ELF-1 (cell line): Measurements from ENCODE around the gene GFAP.

Experiments used
- DNase-seq: peaks from one replicate; pipeline ENCODE4 v3.0.0-alpha.2; 2016; ENCODE audit warnings: low read depth, low spot score

GFAP gene

GRCh38 chr17:44914698-44915271 is 515 bp downstream of the GFAP start:
- DNase-seq, result no peak

GRCh38 chr17:44914148-44914547 is 1.2 kb downstream of the GFAP start:
- no peak for DNase-seq

- DNase-seq, result no peak
Measured at GRCh38 chr17:44913676-44914075, 1.6 kb downstream of the GFAP start.

DNA sequence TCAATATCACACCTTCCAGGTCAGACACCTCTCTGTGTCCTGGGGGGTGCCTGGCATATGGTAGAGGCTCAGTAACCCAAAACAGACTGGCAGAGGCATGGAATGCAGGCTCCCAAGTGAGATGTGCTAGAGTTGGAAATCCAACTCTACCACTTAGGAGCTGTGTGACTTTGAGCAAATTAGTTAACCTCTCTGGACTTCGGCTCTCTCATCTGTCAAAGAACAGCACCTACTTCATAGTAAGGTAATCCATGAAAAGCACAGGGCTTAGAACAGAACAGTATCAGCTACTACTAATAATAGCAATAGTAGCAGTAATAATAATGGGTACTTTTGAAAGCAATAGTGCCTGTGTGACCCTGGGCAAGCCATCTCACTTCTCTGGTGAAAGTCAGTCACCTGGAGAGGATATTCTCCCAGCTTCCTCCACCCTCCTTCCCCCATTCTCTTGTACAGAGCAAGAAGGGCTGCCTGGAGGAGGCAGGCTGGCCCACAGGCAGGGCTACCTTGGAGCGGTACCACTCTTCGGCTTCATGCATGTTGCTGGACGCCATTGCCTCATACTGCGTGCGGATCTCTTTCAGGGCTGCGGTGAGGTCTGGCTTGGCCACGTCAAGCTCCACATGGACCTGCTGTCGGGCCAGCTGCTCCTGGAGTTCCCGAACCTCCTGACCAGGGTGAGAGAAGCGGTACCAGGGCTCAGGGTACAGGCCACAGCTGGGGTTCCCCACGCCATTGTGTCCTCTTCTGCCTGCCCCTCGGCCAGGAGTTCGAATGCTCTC is 2.3 kb downstream of the GFAP start:
- no peak for DNase-seq

- DNase-seq, result peak; percentile 90
Measured at GRCh38 chr17:44911133-44912001, 3.9 kb downstream of the GFAP start.

- DNase-seq, result no peak
Measured at GRCh38 chr17:44910231-44911106, 4.8 kb downstream of the GFAP start.

DNA sequence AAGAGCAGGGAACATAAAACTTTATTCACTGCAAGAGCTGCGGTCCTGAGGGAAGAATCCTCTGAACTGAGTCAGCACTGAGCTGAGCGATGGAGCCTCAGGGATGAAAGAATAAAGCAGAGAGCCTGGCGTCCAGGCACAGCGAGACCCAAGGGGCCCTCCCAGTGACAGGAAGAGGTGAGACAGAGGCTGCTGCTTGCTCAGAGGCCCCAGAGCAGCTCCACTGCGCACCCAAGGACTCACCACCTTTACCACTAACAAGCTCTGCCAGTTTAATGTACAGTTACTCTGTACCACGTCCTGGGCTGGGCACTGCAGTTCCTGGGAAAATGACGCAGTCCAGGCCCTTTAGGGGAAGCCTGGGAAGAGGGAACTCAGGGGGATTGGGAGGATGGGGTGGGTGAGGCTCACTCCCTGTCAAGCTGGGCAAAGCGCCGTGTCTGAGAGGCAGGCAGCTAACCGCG is 5.6 kb downstream of the GFAP start:
- DNase-seq, result no peak

- DNase-seq, result no peak
Measured at GRCh38 chr17:44908761-44909326, 6.5 kb downstream of the GFAP start.

GRCh38 chr17:44907729-44908470 is 7.4 kb downstream of the GFAP start:
- DNase-seq, result no peak

GRCh38 chr17:44906763-44907728 is 8.3 kb downstream of the GFAP start:
- no peak for DNase-seq

GRCh38 chr17:44906010-44906646 is 9.2 kb downstream of the GFAP start:
- DNase-seq, result no peak

DNA sequence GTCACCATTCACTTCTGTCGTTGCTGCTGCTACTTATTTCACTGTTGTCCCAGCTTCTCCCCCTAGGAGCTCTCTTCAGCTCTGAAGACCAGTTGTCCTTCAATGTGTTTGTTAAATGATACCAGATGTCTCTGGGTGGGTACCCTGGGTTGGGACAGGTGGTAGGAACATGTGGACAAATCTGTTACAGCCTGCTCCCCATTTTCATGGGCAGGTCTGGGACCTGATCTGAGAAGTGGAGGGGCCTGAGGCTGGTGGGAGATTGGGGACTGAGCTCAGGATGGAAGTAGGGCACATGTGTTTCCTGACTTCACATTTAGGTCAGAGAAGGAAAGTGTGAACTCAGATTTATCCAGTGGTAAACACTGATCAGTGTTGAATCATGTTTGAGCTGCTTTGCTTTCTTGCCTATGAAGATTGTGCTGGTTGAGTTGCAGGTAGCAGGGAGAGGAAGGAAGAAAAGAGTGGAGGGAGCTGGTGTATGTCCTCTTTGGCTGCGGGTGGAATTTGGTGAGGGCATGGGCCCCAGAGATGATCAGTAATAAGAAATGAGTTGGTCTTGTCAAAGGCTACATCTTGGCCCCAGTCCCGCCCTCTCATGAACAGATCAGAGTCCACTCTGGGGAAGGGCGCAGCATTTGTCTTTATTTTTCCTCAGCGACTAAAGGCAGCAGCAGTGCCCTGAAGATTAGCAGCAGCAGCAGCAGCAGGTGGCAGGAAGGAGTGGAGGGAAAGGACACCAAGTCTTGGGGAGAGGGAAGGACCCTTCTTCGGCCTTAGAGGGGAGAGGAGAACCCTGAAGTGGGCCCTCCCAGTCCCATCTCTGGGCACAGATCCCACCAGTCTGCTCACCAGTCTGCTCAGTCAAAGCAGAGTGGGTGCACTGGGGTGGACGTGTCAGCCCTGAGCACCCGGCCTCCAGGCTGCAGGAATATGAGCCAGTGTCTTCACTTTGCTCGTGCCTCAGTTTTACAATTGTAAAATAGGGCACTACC is 10.0 kb downstream of the GFAP start:
- no peak for DNase-seq

DNA sequence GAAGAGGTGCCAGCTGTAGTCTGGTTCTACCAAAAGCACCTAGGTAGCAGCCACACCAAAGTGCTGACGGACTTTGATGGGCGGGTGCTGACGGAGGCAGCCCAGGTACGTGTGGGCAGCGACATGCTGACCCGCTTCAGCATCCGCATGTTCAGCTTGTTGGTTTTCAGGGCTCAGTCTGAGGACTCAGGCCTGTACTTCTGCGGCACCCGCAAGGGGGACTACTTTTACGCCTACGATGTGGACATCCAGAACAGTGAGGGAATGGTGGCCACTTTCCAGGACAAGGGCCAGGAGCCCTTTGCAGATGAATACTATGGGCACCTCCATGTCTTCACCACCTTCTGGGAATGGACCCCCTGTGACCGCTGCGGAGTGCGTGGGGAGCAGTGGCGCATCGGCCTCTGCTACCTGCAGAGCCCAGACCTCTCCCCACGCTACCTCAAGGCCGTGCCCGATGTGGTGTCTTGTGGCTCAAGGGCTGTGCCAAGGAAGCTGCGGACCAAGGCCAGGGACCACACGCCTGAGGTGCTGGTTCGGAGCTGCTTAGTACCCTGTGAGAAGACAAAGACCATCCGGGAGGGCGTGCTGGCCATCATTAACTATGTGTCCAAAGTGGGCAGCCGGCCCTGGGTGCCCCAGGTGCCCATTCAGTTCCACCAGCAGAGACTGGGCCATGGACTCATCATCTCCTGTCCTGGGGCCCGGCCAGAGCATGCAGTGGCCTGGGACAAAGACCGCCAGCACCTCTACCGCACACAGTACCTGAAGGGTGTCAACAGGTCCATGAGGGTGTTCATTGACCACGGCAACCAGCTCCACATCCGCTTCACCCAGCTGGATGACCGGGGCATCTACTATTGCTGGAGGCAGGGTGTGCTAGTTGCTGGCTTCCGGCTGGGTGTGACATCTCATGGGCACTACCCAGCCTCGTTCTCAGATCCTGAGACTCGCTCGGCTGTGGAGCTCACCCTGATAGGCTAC is 11.0 kb downstream of the GFAP start:
- DNase-seq, result no peak

DNA sequence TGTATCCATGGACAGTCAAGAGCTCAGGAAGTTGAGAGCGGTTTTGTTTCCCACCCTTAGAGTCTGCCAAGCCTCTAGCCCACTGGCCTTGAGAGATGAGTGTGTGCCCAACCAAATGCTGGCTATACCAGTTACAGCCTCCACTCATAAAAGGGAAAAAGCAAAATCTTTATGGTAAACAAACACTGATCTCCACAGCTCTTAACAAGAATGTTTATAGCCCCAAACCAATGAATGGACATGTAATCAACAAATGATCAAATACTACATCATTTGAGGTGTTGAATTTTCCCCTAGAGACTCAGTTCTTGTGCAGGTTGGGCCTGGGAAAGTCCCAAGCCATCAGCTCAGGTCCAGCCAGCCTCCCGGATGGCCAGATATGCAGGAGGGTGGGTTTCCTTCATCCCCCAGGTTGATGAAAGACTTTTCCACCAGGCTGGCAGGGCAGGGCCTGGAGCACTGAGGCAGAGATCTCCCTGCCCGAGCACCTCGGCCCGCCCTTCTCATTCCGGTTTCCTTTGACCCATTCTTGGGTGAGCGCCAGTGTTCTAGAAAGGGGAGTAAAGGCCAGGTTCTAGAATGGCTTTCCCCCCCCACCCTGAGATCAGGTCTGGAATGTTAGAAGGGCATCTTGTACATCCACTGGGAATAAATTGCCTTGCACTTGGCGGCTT is 12.2 kb downstream of the GFAP start:
- DNase-seq, result no peak

GRCh38 chr17:44902135-44902760 is 13.1 kb downstream of the GFAP start:
- DNase-seq, result no peak
